Mucosa of stomach (tissue), 1 donor: ENCODE results near the gene TOP2A.

ENCODE experiments used
- H3K27me3 ChIP-seq: one replicate; pipeline ENCODE4 v1.7.0; 2013; ENCODE audit warnings: mild to moderate bottlenecking, low read length; ENCODE audit not compliant: control insufficient read depth, insufficient read depth
- H3K36me3 ChIP-seq: one replicate; pipeline ENCODE4 v1.7.0; 2013; ENCODE audit warnings: low read length; ENCODE audit not compliant: control insufficient read depth, insufficient read depth
- H3K4me1 ChIP-seq: one replicate; pipeline ENCODE4 v1.7.0; 2013; ENCODE audit warnings: mild to moderate bottlenecking, low read length; ENCODE audit not compliant: control insufficient read depth, insufficient read depth
- H3K4me3 ChIP-seq: one replicate; pipeline ENCODE4 v1.7.0; 2013; ENCODE audit warnings: low read length
- H3K9ac ChIP-seq: one replicate; pipeline ENCODE4 v1.7.0; 2013; ENCODE audit warnings: mild to moderate bottlenecking, low read length, moderate library complexity
- H3K9me3 ChIP-seq: one replicate; pipeline ENCODE4 v1.7.0; 2013; ENCODE audit warnings: mild to moderate bottlenecking, low read length, moderate library complexity; ENCODE audit not compliant: control insufficient read depth
- donor health status: Pancreatic carcinoma.

TOP2A gene

DNA sequence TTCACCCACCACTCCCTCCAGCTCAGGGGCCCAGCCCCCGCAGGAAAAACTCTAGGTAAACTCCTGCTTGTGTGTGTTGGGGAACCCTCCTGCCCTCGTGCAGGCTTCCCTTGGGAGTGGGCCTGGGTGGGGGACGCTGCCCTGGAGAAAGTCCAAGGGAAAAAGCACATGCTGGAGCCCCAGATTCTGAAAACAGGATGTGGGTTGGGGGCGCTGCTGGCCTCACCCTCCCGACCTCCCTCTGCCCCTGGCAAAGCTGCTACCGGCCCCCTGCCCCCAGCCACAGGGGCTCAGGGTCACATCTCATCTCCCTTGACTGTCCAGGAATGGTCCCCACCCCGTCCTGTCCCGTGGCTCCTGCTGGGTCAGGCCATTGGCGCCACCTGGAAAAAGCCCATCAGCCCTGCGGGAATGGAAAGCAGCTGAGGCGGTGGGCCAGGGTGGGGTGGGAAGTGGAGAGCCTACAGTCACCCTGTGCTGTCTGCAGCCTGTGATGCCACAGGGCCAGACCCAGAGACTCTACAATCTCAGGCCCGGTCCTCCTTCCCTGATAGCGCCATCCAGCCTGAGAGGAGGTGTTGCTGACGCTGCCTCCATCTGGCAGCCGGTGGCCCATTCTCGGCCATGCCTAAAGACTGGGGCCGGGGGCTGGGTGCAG, 50.7 kb downstream of the TOP2A start:
- Histone ChIP-seq H3K27me3 (no peaks in the 10 kb centered on the region), H3K9ac (no peak overlapping the region)

DNA sequence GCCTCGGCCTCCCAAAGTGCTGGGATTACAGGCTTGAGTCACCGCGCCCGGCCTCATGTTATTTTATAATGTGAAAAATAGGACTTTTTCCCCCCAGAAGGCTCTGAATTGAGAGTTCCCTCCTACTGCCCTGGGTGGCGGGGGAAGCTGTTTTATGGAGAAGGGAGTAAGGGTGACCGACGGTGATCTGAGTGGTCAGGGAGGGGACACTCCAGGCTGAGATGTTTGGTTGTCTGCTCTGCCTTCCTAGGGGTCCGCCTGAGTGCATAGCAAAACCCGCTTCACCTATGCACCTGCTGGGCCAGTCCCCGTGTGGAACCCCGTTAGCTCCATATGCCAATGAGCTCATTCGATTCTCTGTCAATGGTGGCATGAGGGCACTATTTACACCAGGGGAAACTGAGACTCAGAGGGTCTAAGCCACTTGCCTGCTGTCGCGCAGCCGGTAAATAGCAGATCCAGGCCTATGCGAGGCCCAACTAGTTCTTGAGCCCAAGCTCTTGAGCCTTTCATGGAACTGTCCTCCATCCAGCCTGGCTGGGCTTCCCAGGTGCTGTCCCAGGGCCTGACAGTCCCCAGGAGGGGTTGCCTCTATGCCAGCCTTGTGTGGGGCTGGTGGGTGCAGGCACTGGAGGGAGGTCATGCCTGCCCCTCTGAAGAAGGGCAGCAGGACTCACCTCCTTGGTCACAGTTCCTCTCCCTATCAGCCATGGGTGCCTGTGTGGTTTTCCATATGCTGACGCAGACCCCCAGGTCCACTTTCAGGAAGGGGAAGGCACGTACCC, 51.4 kb downstream of the TOP2A start:
- Histone ChIP-seq H3K9me3 (no peaks in the 10 kb centered on the region), H3K4me1 (peaks cover 12% of the 10 kb centered on the region), H3K36me3 (no peaks in the 10 kb centered on the region), H3K9ac (no peak overlapping the region), H3K27me3 (no peaks in the 10 kb centered on the region), H3K4me3 (no peak overlapping the region)

More for the DNA sequence above, 50.7 kb downstream of the TOP2A start:
- H3K4me3 ChIP-seq = no peak overlapping the region
- H3K36me3 ChIP-seq = no peaks in the 10 kb centered on the region
- peaks cover 12% of the 10 kb centered on the region for H3K4me1 ChIP-seq
- no peaks in the 10 kb centered on the region for H3K9me3 ChIP-seq

DNA sequence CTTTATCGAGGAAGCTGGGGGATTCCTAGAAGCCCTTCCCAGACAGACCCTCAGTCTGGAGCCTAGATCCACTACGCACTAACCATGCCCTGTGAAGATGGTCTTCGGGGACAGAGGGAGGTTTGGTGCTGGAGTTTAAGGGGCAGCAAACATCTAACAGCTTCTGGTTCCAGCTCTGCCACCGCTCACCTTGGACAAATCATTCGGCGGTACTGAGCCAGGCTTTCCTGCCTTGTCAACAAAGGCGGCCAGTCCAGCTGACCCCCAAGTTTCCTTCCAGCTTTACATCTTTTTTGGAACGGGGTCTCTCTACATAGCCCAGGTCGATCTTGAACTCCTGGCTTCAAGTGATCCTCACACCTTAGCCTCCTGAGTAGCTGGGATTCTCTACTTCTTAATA, 52.8 kb downstream of the TOP2A start:
- Histone ChIP-seq H3K4me1 (peaks cover 12% of the 10 kb centered on the region), H3K9me3 (no peaks in the 10 kb centered on the region), H3K36me3 (no peaks in the 10 kb centered on the region), H3K9ac (no peak overlapping the region), H3K4me3 (no peak overlapping the region), H3K27me3 (no peaks in the 10 kb centered on the region)

- Histone ChIP-seq H3K4me3 (peak within 1 kb of the TSS; percentile 41), H3K27me3 (no peaks in the 10 kb centered on the region), H3K9me3 (no peaks in the 10 kb centered on the region), H3K4me1 (peaks cover 12% of the 10 kb centered on the region), H3K9ac (peak within 1 kb of the TSS; percentile 33), H3K36me3 (no peaks in the 10 kb centered on the region)
Observed at GRCh38 chr17:40364121-40364861, 53.4 kb downstream of the TOP2A start, which contains the start of gene GJD3. Gene GJD3 (minus strand): TSS chr17:40364737. CDS start chr17:40363815, 922 bp downstream.

DNA sequence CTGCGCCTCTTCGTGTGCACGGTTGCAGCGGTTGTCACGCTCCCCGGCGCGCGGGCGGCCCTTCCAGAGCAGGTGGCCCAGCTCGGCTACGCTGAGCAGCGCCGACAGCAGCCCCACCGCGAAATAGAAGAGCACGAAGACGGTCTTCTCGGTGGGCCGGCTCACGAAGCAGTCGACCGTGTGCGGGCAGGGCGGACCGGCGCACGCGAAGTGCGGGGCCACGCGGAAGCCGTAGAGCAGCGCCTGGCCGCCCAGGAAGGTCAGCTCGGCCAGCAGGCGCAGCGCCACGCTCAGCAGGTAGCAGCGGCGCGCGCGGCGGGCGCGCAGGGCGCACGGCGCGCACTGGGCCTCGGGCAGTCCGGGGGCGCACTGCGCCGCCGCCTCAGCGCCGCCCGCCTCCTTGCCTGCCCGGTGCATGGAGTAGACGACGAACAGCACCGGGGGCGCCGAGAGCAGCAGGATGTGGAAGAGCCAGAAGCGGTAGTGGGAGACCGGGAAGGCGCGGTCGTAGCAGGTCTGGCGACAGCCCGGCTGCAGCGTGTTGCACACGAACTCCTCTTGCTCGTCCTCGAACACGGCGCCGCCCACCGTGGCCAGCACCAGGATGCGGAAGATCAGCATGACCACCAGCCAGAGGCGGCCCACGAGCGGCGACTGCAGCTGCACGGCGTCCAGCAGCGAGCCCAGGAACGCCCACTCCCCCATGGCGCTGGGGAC, 54.4 kb downstream of the TOP2A start:
- H3K9me3 ChIP-seq = no peaks in the 10 kb centered on the region
- H3K27me3 ChIP-seq = no peaks in the 10 kb centered on the region
- H3K4me1 ChIP-seq = peaks cover 17% of the 10 kb centered on the region
- H3K9ac ChIP-seq = peak overlapping the region; percentile 50
- H3K4me3 ChIP-seq = peak overlapping the region; percentile 41
- no peaks in the 10 kb centered on the region for H3K36me3 ChIP-seq

DNA sequence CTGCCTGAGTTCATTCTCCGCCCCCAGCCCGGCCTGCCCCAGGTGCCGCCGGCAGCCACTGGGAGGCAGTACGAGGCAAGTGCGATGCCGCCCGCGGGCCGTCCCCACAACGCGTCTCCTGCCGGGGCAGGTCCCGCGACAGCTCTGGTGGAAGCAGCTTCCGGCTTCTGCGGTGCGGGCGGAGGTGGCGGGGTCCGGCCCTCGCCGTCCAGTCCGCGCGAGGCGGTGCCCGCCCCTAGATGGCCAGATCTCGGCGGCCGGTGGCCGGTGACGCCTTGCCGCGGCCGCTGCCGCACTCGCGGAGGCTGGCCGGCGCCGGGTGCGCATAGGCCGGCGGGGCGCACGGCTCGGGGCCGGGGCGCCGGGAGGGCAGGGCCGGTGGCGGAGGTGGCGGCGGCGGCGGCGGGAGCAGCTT, 55.0 kb downstream of the TOP2A start:
- H3K4me3 ChIP-seq = no peak overlapping the region
- H3K36me3 ChIP-seq = no peaks in the 10 kb centered on the region
- no peak overlapping the region for H3K9ac ChIP-seq
- H3K9me3 ChIP-seq = no peaks in the 10 kb centered on the region
- H3K27me3 ChIP-seq = no peaks in the 10 kb centered on the region
- H3K4me1 ChIP-seq = peaks cover 17% of the 10 kb centered on the region

DNA sequence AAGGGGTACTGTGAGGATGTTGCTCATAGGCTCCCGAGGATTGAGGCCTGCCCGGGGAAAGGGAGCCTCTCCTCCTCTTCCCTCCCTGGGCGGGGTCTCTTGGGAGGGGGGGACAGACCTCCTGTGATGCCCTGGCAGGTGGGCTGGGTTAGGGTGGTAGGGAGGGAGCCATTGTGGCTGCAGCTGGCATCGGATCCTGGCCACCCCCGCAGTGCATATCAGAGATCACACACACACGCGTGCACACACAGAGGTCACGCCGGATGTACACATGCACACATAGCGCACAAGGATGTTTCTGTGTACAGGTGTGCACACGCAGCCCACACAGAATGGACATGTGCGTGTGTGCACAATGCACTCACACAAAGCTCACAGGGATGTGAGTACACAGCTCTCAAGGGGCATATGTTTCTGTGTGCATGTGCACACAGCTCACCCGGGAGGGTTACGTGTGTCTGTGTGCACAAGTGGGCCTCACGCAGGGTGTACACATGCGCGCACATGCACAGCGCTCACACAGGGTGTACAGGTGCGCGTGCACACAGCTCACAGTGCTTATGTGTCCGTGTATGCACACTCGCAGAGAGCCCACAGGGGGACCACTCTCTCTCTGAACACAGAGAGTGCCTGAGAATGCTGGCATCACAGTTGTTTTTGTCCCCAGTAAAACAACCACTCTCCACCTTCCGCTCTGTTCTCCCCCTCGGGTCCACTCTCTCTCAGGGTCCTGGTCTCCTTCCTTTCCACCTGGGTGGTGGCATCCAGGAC, 55.6 kb downstream of the TOP2A start:
- Histone ChIP-seq H3K9ac (no peak overlapping the region), H3K4me1 (peaks cover 17% of the 10 kb centered on the region), H3K36me3 (no peaks in the 10 kb centered on the region), H3K4me3 (no peak overlapping the region), H3K27me3 (no peaks in the 10 kb centered on the region), H3K9me3 (no peaks in the 10 kb centered on the region)

DNA sequence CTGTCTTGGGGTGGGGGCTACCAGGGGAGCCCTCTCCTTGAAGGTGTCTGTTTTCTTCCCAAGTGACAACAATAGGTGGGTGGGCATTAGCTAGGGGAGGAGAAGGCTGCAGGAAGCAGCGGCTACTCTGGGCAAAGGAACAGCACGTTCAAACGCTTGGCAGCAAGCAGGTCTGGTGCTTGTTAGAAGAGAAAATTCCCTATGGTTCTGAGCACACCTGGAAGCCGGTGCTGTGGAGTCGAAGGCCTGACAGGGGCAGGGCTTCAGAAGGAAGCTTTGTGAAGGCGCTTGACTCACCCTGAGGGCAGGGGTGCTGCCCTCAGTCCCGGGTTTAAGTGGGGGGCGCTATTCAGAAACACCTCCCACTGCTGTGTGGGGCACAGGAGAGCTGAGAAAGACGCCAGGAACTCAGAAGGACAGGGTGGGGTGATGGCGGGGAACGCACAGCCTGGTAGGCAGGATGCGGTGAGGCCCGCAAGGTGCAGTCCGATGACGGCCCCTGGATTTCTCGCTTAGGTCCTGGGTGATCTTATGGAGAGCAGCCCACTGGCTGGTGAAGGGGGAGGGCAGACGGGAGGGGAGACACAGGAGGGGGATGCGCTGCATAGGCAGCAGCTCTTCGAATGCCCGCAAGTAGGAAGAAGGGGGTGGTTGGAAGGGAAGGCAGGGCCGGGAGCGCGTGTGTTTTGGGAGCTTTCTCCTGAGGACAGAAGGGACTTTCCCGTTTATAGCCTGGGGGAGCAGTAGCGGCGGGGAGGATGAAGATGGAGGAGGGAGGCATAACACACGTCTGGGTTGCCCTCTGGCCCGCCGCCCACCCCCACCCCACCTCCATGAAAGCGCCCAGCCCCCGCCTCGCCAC, 56.4 kb downstream of the TOP2A start:
- H3K27me3 ChIP-seq = no peaks in the 10 kb centered on the region
- no peaks in the 10 kb centered on the region for H3K36me3 ChIP-seq
- peaks cover 17% of the 10 kb centered on the region for H3K4me1 ChIP-seq
- H3K9me3 ChIP-seq = no peaks in the 10 kb centered on the region
- H3K4me3 ChIP-seq = no peak overlapping the region
- H3K9ac ChIP-seq = no peak overlapping the region

DNA sequence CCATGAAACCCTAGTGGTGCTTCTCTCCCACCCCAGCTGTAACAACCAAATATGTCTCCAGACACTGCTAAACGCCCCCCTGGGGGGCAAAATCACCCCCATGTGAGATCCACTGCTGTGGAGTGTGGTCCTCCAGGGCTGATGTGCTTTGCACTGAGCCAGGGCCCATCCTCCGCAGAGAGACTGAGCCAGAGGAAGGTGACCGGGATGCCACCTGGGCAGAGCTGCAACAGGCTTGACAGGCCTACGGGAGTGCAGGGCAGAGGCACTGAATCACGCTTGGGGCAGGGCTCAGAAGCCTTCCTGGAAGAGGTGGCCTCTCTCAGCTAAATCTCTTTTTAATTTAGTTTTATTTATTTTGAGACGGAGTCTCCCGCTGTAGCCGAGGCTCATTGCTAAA, 57.6 kb downstream of the TOP2A start:
- H3K4me1 ChIP-seq = peaks cover 17% of the 10 kb centered on the region
- no peaks in the 10 kb centered on the region for H3K27me3 ChIP-seq
- peaks cover 6% of the 10 kb centered on the region for H3K36me3 ChIP-seq
- no peak overlapping the region for H3K9ac ChIP-seq
- H3K4me3 ChIP-seq = no peak overlapping the region
- H3K9me3 ChIP-seq = no peaks in the 10 kb centered on the region

DNA sequence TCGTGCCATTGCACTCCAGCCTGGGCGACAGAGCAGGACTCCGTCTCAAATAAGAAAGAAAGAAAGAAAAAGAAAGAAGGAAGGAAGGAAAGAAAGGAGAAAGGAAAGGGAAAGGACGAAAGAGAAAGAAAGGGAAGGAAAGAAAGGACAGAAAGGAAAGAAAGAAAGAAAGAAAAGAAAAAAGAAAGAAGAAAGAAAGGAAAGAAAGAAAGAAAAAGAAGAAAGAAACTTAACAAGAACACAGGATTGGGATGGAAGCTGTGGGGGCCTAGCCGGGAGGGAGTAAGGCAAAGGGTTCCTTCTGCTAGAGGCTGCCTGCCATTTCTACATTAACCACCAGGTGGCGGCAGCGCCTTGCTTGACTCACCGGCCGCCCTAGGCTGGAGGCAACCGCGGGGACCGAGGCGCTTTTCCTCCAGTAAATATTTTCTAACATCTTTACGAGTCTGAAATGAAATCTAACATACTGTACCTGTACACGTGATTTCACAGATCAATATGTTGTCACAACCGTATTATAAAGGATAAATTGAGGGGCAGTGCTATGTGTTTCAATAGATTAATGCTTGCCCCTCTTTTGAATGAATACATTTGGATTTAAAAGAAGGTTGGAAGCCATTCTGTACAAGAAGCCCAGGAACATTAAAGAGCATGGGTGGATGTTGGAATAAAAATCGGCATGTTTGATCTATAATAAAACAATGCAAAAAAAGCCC, 59.2 kb downstream of the TOP2A start:
- H3K9me3 ChIP-seq = no peaks in the 10 kb centered on the region
- H3K27me3 ChIP-seq = no peaks in the 10 kb centered on the region
- H3K4me1 ChIP-seq = peaks cover 10% of the 10 kb centered on the region
- peaks cover 6% of the 10 kb centered on the region for H3K36me3 ChIP-seq
- no peak overlapping the region for H3K4me3 ChIP-seq
- no peak overlapping the region for H3K9ac ChIP-seq
